ENCODE data around the gene RPL7A.

DNA sequence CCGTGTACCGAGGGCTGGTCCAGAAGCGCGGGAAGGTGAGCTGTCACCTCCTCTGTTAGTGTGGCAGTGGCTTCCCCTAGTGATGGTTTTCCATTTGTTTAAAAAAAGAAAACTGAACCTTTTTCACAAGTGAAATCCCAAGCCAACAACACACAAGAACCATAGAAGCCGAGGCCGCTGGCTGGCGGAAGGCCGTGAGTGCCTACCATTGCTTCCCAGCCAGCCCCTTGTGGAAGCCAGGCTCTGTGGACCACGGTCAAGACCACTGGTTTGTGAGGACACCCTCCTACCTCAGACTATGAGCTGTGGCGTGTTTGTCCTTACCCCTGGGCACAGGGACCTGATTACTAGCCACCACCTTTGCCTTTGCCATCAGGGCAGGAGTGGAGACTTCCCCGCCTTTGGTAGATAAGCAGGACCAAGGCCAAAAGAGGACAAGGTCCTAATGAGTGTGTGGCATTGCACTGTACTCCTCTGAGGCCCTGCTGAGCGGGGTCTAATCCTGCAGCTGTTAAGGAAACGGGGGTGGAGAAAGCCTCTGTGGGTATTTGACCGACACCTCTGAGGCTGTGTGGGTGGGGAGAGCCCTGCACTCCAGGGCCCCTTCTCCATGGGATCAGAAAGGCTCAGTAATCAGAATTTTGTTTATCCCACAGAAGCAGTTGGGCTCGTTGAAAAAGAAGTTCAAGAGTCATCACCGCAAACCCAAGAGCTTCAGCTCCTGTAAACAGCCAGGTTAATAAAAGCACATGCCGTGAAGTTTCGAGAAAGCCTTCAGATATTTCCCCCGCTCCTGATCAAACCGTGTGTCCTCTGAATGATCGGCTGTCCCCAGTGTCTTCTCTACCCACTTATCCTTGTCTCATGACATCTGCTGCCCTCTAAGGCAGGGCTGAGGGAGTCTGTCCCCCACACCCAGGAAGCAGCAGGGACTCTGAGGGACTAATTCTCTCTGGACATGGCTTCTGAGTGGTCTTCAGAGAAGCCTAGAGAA lies 12.7 kb downstream of the RPL7A start:
- TF ChIP-seq, protein P1, sequence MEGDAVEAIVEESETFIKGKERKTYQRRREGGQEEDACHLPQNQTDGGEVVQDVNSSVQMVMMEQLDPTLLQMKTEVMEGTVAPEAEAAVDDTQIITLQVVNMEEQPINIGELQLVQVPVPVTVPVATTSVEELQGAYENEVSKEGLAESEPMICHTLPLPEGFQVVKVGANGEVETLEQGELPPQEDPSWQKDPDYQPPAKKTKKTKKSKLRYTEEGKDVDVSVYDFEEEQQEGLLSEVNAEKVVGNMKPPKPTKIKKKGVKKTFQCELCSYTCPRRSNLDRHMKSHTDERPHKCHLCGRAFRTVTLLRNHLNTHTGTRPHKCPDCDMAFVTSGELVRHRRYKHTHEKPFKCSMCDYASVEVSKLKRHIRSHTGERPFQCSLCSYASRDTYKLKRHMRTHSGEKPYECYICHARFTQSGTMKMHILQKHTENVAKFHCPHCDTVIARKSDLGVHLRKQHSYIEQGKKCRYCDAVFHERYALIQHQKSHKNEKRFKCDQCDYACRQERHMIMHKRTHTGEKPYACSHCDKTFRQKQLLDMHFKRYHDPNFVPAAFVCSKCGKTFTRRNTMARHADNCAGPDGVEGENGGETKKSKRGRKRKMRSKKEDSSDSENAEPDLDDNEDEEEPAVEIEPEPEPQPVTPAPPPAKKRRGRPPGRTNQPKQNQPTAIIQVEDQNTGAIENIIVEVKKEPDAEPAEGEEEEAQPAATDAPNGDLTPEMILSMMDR (conservative IDR thresholded peaks at IDR 0.05) = no peak
- no peak for TF ChIP-seq ZFX (IDR thresholded peaks at IDR 0.05)

Data from C4-2B (cell line).